COLO668 (cell line): ENCODE data around the gene NPTXR.

Experiments
- DNase-seq: peaks from one replicate; lab custom pipeline; 2025; ENCODE audit not compliant: unreplicated experiment; lab: John Stamatoyannopoulos, UW

Gene NPTXR

GRCh38 chr22:38774496-38775166, 69.2 kb downstream of the NPTXR start:
- no peak for DNase-seq

GRCh38 chr22:38773363-38773946, 70.4 kb downstream of the NPTXR start:
- no peak for DNase-seq

GRCh38 chr22:38772623-38772873, 71.3 kb downstream of the NPTXR start:
- no peak for DNase-seq

- no peak for DNase-seq
These were observed 73.4 kb downstream of the NPTXR start for GRCh38 chr22:38770257-38770949.
